IMR-90 (cell line): ENCODE data around the gene DNMT3B. TPM values are rescaled to one million over a fixed set of nuclear protein-coding genes. Genes with fewer than 3 reads are reported as not detected.
"Not testable (repeated sequence)": the region's sequence is repeated elsewhere in the genome, so short reads cannot be mapped to it uniquely, and the experiment has no call there.

Experiments
- ATAC-seq: fragments of 200-7000 bp; cut with Tn5 transposase; 2 replicates; pipeline ENCODE4 v1.9.1; 2020; ENCODE audit warnings: low read depth, mild to moderate bottlenecking, moderate library complexity
- BruUV-seq: library from RNA; stranded (reverse); fragments of 400-500 nt; replicated peaks from 2 replicates; lab custom pipeline; 2021; lab: Mats Ljungman, UMichigan
- CTCF ChIA-PET: fragments of 300-600 bp; formaldehyde crosslinking; extraction: SDS; loops from one replicate; lab custom pipeline; 2021; ENCODE audit warnings: antibody characterized with exemption; lab: Yijun Ruan, JAX
- POLR2A ChIA-PET: fragments of 300-600 bp; sonication (Branson Sonifier 250); formaldehyde crosslinking; loops from one replicate; lab custom pipeline; 2022; ENCODE audit warnings: antibody characterized with exemption; ENCODE audit not compliant: unreplicated experiment; lab: Charles Lee
- DNase-seq: peaks from one replicate; pipeline ENCODE4 v3.0.0; 2013
- H2AFZ ChIP-seq: replicated peaks from 2 replicates; pipeline ENCODE3; 2013; ENCODE audit warnings: low read length, mild to moderate bottlenecking; ENCODE audit not compliant: poor library complexity
- H2AK5ac ChIP-seq: 2 replicates; pipeline ENCODE4 v1.6.1; 2013; ENCODE audit warnings: low read depth, low read length, inconsistent platforms
- H2AK9ac ChIP-seq: replicated peaks from 2 replicates; pipeline ENCODE3; 2013; ENCODE audit warnings: mild to moderate bottlenecking, low read depth, low read length, moderate library complexity; ENCODE audit not compliant: poor library complexity
- H2BK120ac ChIP-seq: 2 replicates; pipeline ENCODE4 v1.6.1; 2013; ENCODE audit warnings: low read depth, low read length, inconsistent platforms
- H2BK15ac ChIP-seq: 3 replicates; pipeline ENCODE4 v1.6.1; 2013; ENCODE audit warnings: low read depth, low read length, inconsistent platforms
- H2BK20ac ChIP-seq: 2 replicates; pipeline ENCODE4 v1.6.1; 2013; ENCODE audit warnings: low read depth, mild to moderate bottlenecking, inconsistent platforms, low read length, moderate library complexity
- H2BK5ac ChIP-seq: 2 replicates; pipeline ENCODE4 v1.6.1; 2013; ENCODE audit warnings: mild to moderate bottlenecking, low read depth, low read length, inconsistent platforms; ENCODE audit not compliant: poor library complexity, severe bottlenecking
- H3K14ac ChIP-seq: replicated peaks from 2 replicates; pipeline ENCODE4 v1.6.1; 2013; ENCODE audit warnings: low read depth, low read length, inconsistent platforms
- H3K18ac ChIP-seq: 2 replicates; pipeline ENCODE4 v1.6.1; 2013; ENCODE audit warnings: low read depth, low read length, control low read depth
- H3K23ac ChIP-seq: 2 replicates; pipeline ENCODE4 v1.6.1; 2013; ENCODE audit warnings: low read depth, low read length, inconsistent platforms
- H3K27ac ChIP-seq: 2 replicates; pipeline ENCODE4 v1.5.1; 2013; ENCODE audit warnings: mild to moderate bottlenecking, control low read depth, low read length; ENCODE audit not compliant: insufficient read depth
- H3K27me3 ChIP-seq: 2 replicates; pipeline ENCODE4 v1.6.1; 2013; ENCODE audit warnings: low read length; ENCODE audit not compliant: control insufficient read depth, insufficient read depth
- H3K36me3 ChIP-seq: 2 replicates; pipeline ENCODE4 v1.6.1; 2013; ENCODE audit warnings: low read length, mixed read lengths; ENCODE audit not compliant: control insufficient read depth, insufficient read depth
- H3K4ac ChIP-seq: 2 replicates; pipeline ENCODE4 v1.6.1; 2013; ENCODE audit warnings: low read depth, low read length, inconsistent platforms
- H3K4me1 ChIP-seq: 2 replicates; pipeline ENCODE4 v1.6.1; 2013; ENCODE audit warnings: low read length, mixed read lengths; ENCODE audit not compliant: control insufficient read depth, insufficient read depth
- H3K4me2 ChIP-seq: 2 replicates; pipeline ENCODE4 v1.6.1; 2013; ENCODE audit warnings: low read depth, mild to moderate bottlenecking, control low read depth, low read length, moderate library complexity
- H3K4me3 ChIP-seq: 2 replicates; pipeline ENCODE4 v1.5.1; 2013; ENCODE audit warnings: low read depth, mild to moderate bottlenecking, control low read depth, low read length, moderate library complexity; ENCODE audit not compliant: insufficient read depth
- H3K56ac ChIP-seq: 2 replicates; pipeline ENCODE4 v1.6.1; 2013; ENCODE audit warnings: low read length, inconsistent platforms; ENCODE audit not compliant: insufficient read depth; ENCODE audit errors: extremely low read depth
- H3K79me1 ChIP-seq, 2 experiments: 2 replicates each; pipeline ENCODE4 v1.6.1; 2013; ENCODE audit warnings: low read length in 2 of 2, inconsistent platforms in 1 of 2, low read depth in 1 of 2
- H3K9ac ChIP-seq: 2 replicates; pipeline ENCODE4 v1.6.1; 2013; ENCODE audit warnings: low read depth, low read length, control low read depth
- H3K9me1 ChIP-seq: 2 replicates; pipeline ENCODE4 v1.6.1; 2013; ENCODE audit warnings: low read length, inconsistent platforms; ENCODE audit not compliant: insufficient read depth
- H3K9me3 ChIP-seq: 2 replicates; pipeline ENCODE4 v1.6.1; 2013; ENCODE audit warnings: low read length; ENCODE audit not compliant: control insufficient read depth, insufficient read depth
- H4K20me1 ChIP-seq: 2 replicates; pipeline ENCODE4 v1.6.1; 2013; ENCODE audit warnings: low read length, inconsistent platforms; ENCODE audit not compliant: insufficient read depth
- H4K5ac ChIP-seq: 2 replicates; pipeline ENCODE4 v1.6.1; 2013; ENCODE audit warnings: mild to moderate bottlenecking, low read depth, low read length, control low read depth
- H4K8ac ChIP-seq, 2 experiments: 2 replicates each; pipeline ENCODE4 v1.6.1; 2013; ENCODE audit warnings: low read depth in 2 of 2, low read length in 2 of 2, control low read depth in 1 of 2, inconsistent platforms in 1 of 2
- H4K91ac ChIP-seq: 2 replicates; pipeline ENCODE4 v1.6.1; 2013; ENCODE audit warnings: low read depth, low read length, inconsistent platforms; ENCODE audit not compliant: insufficient read depth
- NFE2L2 ChIP-seq: fragments of 150-350 bp; IDR thresholded peaks from 2 replicates; pipeline ENCODE4 v1.6.1; 2016; ENCODE audit warnings: low read depth, mild to moderate bottlenecking, low read length
- WGBS, 2 experiments: methylation state at CpG; one replicate each; pipeline versions ENCODE4 v1.1.5 to v1.1.7; 2013; ENCODE audit warnings: missing lambda C conversion rate in 2 of 2; ENCODE audit not compliant: insufficient read length in 1 of 2; ENCODE audit errors: extremely low coverage in 2 of 2; 5-methylcytosine and 5-hydroxymethylcytosine counted together
- dilution Hi-C: fragments of 300-500 bp; cut with HindIII; formaldehyde crosslinking; loops from one replicate; pipeline ENCODE4 v1.14.3; 2018; ENCODE audit warnings: low sequenced_read_pairs; ENCODE audit not compliant: unreplicated experiment
- in situ Hi-C: fragments of 300-500 bp; cut with MboI; formaldehyde crosslinking; loops from 3 replicates; pipeline ENCODE4 v1.14.3; 2019; ENCODE audit warnings: low sequenced_read_pairs, inconsistent platforms, mixed read lengths
- intact Hi-C: fragments of 100-400 bp; cut with micrococcal nuclease; formaldehyde crosslinking; loops from 2 replicates; pipeline ENCODE4 v1.10.0; 2022
- polyA plus RNA-seq, 3 experiments: library from polyadenylated mRNA; depleted of rRNA; stranded (reverse); fragments of >200 nt; gene quantifications; 2 replicates each; pipeline ENCODE4 v1.2.3, GENCODE V29; 2012; ENCODE audit warnings: low replicate concordance in 1 of 3
- total RNA-seq: library from RNA; depleted of rRNA; stranded (reverse); fragments of >200 nt; gene quantifications from 2 replicates; pipeline ENCODE4 v1.2.3, GENCODE V29; 2012

Gene DNMT3B
- total and polyA plus RNA-seq, 2 of the 4 experiments (the other 2 are of a cell fraction), result 1.3 to 1.9 TPM

DNA sequence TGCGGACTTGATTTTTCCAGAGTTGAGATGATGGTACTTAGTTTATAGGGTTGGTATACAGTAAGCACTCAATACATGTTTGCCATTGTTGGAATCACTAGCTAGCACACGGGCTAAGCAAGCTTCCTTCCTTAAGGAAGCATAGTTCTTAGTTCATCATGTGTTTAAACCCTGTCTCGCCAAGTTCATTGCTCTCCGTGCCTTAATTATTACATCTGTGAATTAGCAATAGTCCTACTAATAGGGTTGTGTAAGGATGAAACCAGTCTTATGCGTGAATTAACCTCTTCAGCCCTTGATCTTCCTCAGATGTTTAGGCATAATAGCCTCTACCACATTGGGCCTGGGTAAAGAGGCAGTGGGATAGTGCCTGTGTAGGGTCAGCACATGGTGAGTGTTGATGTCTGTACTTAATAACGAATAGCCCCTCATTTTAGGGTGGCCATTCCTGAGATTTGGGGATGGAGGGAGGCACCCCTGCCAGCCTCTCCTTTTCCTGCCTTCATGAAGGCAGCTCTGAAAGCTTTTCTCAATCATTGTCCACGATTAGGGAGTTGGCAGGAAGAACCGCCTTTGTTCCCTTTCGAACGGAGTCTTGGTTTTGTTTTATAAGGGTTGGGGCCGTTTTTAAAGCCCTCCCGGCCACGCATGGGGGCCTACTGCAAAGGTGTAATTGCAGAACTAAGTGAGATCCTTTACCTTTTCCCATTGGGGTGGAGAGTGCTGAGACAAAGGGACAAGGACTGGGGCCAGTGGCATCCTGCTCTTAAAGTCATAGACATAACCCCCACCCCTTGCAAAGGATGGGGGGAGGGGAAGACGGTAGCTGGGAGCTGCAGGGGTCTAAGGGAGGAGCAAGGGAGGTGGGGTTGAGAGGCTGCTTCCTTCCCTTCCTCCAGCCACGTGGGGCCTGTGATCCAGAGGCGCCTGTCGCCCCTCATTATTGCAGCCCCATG, 2.1 kb downstream of the DNMT3B start:
- DNase-seq (no peak), ATAC-seq (no peak)
- no peaks in the 10 kb centered on the region for H4K20me1 ChIP-seq
- WGBS, 2 experiments, result no CpG with 5 or more reads among the region's 17 CpGs
- H3K23ac ChIP-seq, result peak overlapping the region; percentile 59; the same call in 1 of the 2 replicates
- H2AK5ac ChIP-seq, result peak overlapping the region; percentile 21; the same call in 1 of the 2 replicates
- peaks cover 5% of the 10 kb centered on the region; the same call in 1 of the 2 replicates for H3K4me1 ChIP-seq
- no peak overlapping the region for H3K18ac ChIP-seq
- CTCF ChIA-PET, result interaction anchor here (0.6 to 2.5 kb wide), 4 partner anchors 14 to 875 kb away, joined by 3 to 7 read pairs (median 4); partner anchors contain the start of gene C20orf203
- no peak overlapping the region for H2BK120ac ChIP-seq
- H3K27ac ChIP-seq, result no peak overlapping the region
- H3K4ac ChIP-seq, result no peak overlapping the region
- H2BK20ac ChIP-seq, result no peak overlapping the region
- no peak overlapping the region for H4K8ac ChIP-seq
- dilution Hi-C loops (no loop called here), intact Hi-C loops (loop anchor here (5.0 to 10.0 kb wide), 2 partner anchors 92 to 259 kb away; partner anchors contain the start of gene C20orf203), in situ Hi-C loops (no loop called here)
- H2AK9ac ChIP-seq, result peak overlapping the region; percentile 52
- no peak overlapping the region for H3K14ac ChIP-seq
- H2AFZ ChIP-seq, result peak overlapping the region; percentile 94
- H3K9me3 ChIP-seq, result no peaks in the 10 kb centered on the region
- H3K4me2 ChIP-seq, result no peak overlapping the region
- no peak overlapping the region for H3K56ac ChIP-seq
- no peak for TF ChIP-seq NFE2L2
- H4K5ac ChIP-seq, result no peak overlapping the region
- H3K4me3 ChIP-seq, result no peak overlapping the region
- peaks cover 12% of the 10 kb centered on the region; the same call in 1 of the 2 replicates for H3K9me1 ChIP-seq
- no TSS peak for BruUV-seq
- no peaks in the 10 kb centered on the region for H3K27me3 ChIP-seq
- H4K91ac ChIP-seq, result no peak overlapping the region
- H3K79me1 ChIP-seq, result peaks cover 7 to 52% of the 10 kb centered on the region in 2 experiments; a peak in 3 of 4 replicates
- H3K9ac ChIP-seq, result no peak overlapping the region
- no peak overlapping the region for H2BK5ac ChIP-seq
- H3K36me3 ChIP-seq, result no peaks in the 10 kb centered on the region
- POLR2A ChIA-PET, result no interaction called here
- H2BK15ac ChIP-seq, result no peak overlapping the region

DNA sequence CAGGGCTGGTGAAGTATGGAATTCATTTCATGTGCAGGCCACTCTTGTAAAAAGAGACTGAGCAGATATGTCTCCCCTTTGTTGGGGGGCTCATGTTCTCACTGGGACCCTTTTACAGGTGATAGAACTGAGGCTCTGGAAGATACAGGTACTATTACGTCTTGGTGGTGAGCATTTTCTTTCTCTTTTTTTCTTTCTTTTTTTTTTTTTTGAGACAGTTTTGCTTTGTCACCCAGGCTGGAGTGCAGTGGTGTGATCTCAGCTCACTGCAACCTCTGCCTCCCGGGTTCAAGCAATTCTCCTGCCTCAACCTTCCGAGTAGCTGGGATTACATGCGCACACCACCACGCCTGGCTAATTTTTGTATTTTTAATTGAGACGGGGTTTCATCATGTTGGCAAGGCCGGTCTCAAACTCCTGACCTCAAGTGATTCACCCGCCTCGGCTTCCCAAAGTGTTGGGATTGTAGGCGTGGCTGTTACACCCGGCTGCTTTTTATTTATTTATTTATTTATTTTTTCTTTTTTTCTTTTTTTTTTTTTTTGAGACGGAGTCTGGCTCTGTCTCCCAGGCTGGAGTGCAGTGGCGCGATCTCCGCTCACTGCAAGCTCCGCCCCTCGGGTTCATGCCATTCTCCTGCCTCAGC, 3.2 kb downstream of the DNMT3B start:
- H3K4me1 ChIP-seq, H3K36me3 ChIP-seq, H3K18ac ChIP-seq, H3K9ac ChIP-seq, in situ Hi-C loops, H4K8ac ChIP-seq, H3K4ac ChIP-seq, H3K23ac ChIP-seq, H4K91ac ChIP-seq, H2BK120ac ChIP-seq, H3K14ac ChIP-seq, H4K20me1 ChIP-seq, H3K27ac ChIP-seq, POLR2A ChIA-PET, DNase-seq, ATAC-seq, H2BK20ac ChIP-seq, H3K4me3 ChIP-seq, H3K27me3 ChIP-seq, H2BK15ac ChIP-seq, H2AK5ac ChIP-seq, H2BK5ac ChIP-seq, H2AK9ac ChIP-seq, H3K4me2 ChIP-seq, BruUV-seq, dilution Hi-C loops, H2AFZ ChIP-seq, H4K5ac ChIP-seq, H3K56ac ChIP-seq, H3K9me3 ChIP-seq: not testable (repeated sequence)
- Histone ChIP-seq H3K9me1 (peaks cover 12% of the 10 kb centered on the region; the same call in 1 of the 2 replicates), H3K79me1 (peaks cover 7 to 52% of the 10 kb centered on the region in 2 experiments; a peak in 3 of 4 replicates)
- 88% methylated on average over 4 of the region's 17 CpGs; no CpG with 5 or more reads in 1 of the 2 experiments for WGBS, 2 experiments
- CTCF ChIA-PET, result interaction anchor here (0.6 kb wide), 1 partner anchor 13 kb away, joined by 3 read pairs; no protein-coding TSS in a partner anchor
- intact Hi-C loops, result loop anchor here (10.0 kb wide), 1 partner anchor 261 kb away; no protein-coding TSS in a partner anchor
